GM23338 (cell line): ENCODE data around the gene ANKRD63. TPM values are rescaled to one million over a fixed set of nuclear protein-coding genes. Genes with fewer than 3 reads are reported as not detected.

Experiments
- ATAC-seq: fragments of 200-7000 bp; cut with Tn5 transposase; 3 replicates; pipeline ENCODE4 v1.9.1; 2020
- DNase-seq: peaks from one replicate; pipeline ENCODE4 v3.0.0-alpha.2; 2015; ENCODE audit warnings: low spot score
- H2AFZ ChIP-seq: fragments of 200-600 bp; sonication (generic); 2 replicates; pipeline ENCODE4 v1.8.0; 2016; ENCODE audit warnings: antibody characterized with exemption, mild to moderate bottlenecking, moderate library complexity
- H3F3A ChIP-seq: fragments of 200-600 bp; sonication (generic); replicated peaks from 2 replicates; pipeline ENCODE4 v1.8.0; 2017; ENCODE audit warnings: antibody characterized with exemption, mixed run types, low read depth
- H3K27ac ChIP-seq: fragments of 200-600 bp; sonication (generic); 2 replicates; pipeline ENCODE4 v1.6.1; 2016; ENCODE audit warnings: low read depth
- H3K27me3 ChIP-seq: fragments of 200-600 bp; sonication (generic); 2 replicates; pipeline ENCODE4 v1.8.0; 2016; ENCODE audit warnings: mild to moderate bottlenecking, mixed run types, moderate library complexity; ENCODE audit not compliant: insufficient read depth
- H3K36me3 ChIP-seq: fragments of 200-600 bp; sonication (generic); 2 replicates; pipeline ENCODE4 v1.8.0; 2016; ENCODE audit warnings: mild to moderate bottlenecking; ENCODE audit not compliant: insufficient read depth
- H3K4me1 ChIP-seq: fragments of 200-600 bp; sonication (generic); 2 replicates; pipeline ENCODE4 v1.8.0; 2016; ENCODE audit warnings: mild to moderate bottlenecking, moderate library complexity; ENCODE audit not compliant: insufficient read depth
- H3K4me2 ChIP-seq: fragments of 200-600 bp; sonication (generic); 2 replicates; pipeline ENCODE4 v1.7.1; 2017; ENCODE audit warnings: mixed run types
- H3K4me3 ChIP-seq: fragments of 200-600 bp; sonication (generic); 2 replicates; pipeline ENCODE4 v1.6.1; 2016; ENCODE audit warnings: mixed run types
- H3K79me2 ChIP-seq: fragments of 200-600 bp; sonication (generic); replicated peaks from 2 replicates; pipeline ENCODE4 v1.8.0; 2017; ENCODE audit warnings: mild to moderate bottlenecking; ENCODE audit not compliant: insufficient read depth
- H3K9me2 ChIP-seq: fragments of 200-600 bp; sonication (generic); 2 replicates; pipeline ENCODE4 v1.8.0; 2017; ENCODE audit not compliant: insufficient read depth
- H4K20me1 ChIP-seq: fragments of 200-600 bp; sonication (generic); replicated peaks from 2 replicates; pipeline ENCODE4 v1.8.0; 2017; ENCODE audit warnings: mild to moderate bottlenecking; ENCODE audit not compliant: insufficient read depth
- H3K27ac Mint-ChIP-seq: 2 replicates; pipeline ENCODE4 v1.8.0; 2020; ENCODE audit warnings: inconsistent platforms, mild to moderate bottlenecking, moderate library complexity, mixed read lengths
- H3K27me3 Mint-ChIP-seq: 3 replicates; pipeline ENCODE4 v1.8.0; 2022; ENCODE audit warnings: low read depth, mild to moderate bottlenecking, moderate library complexity, mixed read lengths, inconsistent platforms; ENCODE audit not compliant: insufficient read depth, poor library complexity
- H3K36me3 Mint-ChIP-seq: 3 replicates; pipeline ENCODE4 v1.8.0; 2021; ENCODE audit warnings: low read depth, mild to moderate bottlenecking, inconsistent platforms, moderate library complexity, mixed read lengths
- H3K4me1 Mint-ChIP-seq: 3 replicates; pipeline ENCODE4 v1.8.0; 2020; ENCODE audit warnings: mild to moderate bottlenecking, inconsistent platforms, mixed read lengths
- H3K4me3 Mint-ChIP-seq: 3 replicates; pipeline ENCODE4 v1.8.0; 2021; ENCODE audit warnings: moderate library complexity, mild to moderate bottlenecking, inconsistent platforms, mixed read lengths
- H3K9me3 Mint-ChIP-seq: 3 replicates; pipeline ENCODE4 v1.8.0; 2020; ENCODE audit warnings: moderate library complexity, mild to moderate bottlenecking, inconsistent platforms, mixed read lengths
- CREB1 ChIP-seq: fragments of 250-450 bp; sonication (Bioruptor Pico); IDR thresholded peaks from 2 replicates; pipeline ENCODE4 v1.5.0; 2020; ENCODE audit warnings: low read depth, mild to moderate bottlenecking, moderate library complexity
- EZH2 ChIP-seq: fragments of 200-600 bp; sonication (generic); IDR thresholded peaks from one replicate; pipeline ENCODE4 v1.8.0; 2017; ENCODE audit warnings: antibody characterized with exemption, mild to moderate bottlenecking, low read depth; ENCODE audit not compliant: unreplicated experiment
- EZH2phosphoT487 ChIP-seq: fragments of 200-600 bp; sonication (generic); IDR thresholded peaks from one replicate; pipeline ENCODE4 v1.8.1; 2018; ENCODE audit warnings: antibody characterized with exemption; ENCODE audit not compliant: unreplicated experiment
- JUNB ChIP-seq: IDR thresholded peaks from one replicate; pipeline ENCODE4 v1.6.1; 2016; ENCODE audit warnings: antibody characterized with exemption; ENCODE audit not compliant: unreplicated experiment
- NANOG ChIP-seq: IDR thresholded peaks from 2 replicates; pipeline ENCODE4 v1.6.1; 2016; ENCODE audit warnings: antibody characterized with exemption, borderline replicate concordance
- POLR2AphosphoS5 ChIP-seq: IDR thresholded peaks from 2 replicates; pipeline ENCODE4 v1.6.1; 2016; ENCODE audit warnings: antibody characterized with exemption, low read depth
- REST ChIP-seq: IDR thresholded peaks from one replicate; pipeline ENCODE4 v1.6.1; 2018; ENCODE audit warnings: antibody characterized with exemption; ENCODE audit not compliant: unreplicated experiment
- STAT1 ChIP-seq: IDR thresholded peaks from one replicate; pipeline ENCODE4 v1.6.1; 2016; ENCODE audit warnings: antibody characterized with exemption; ENCODE audit not compliant: unreplicated experiment
- polyA plus RNA-seq: library from polyadenylated mRNA; unstranded; fragments of >200 nt; fragmentation: Nextera tagmentation; extraction: Ambion mirVana; gene quantifications from 2 replicates; pipeline ENCODE4 v1.2.1, GENCODE V29; 2016
- total RNA-seq: library from RNA; depleted of rRNA; stranded (reverse); fragments of >200 nt; shearing (Covaris generic); gene quantifications from 2 replicates; pipeline ENCODE4 v1.2.3, GENCODE V29; 2014

ANKRD63 gene
- total and polyA plus RNA-seq, 2 experiments from 2014 or later, result 0.59 TPM; not detected in 1

GRCh38 chr15:40275954-40276353, 6.9 kb downstream of the ANKRD63 start:
- ATAC-seq, result no peak
- no peak overlapping the region for H3K27ac Mint-ChIP-seq
- Histone ChIP-seq H3F3A (peaks cover 14% of the 10 kb centered on the region), H3K9me2 (no peaks in the 10 kb centered on the region), H3K4me3 (no peak overlapping the region), H4K20me1 (no peaks in the 10 kb centered on the region), H3K36me3 (no peaks in the 10 kb centered on the region), H3K4me1 (peaks cover 23% of the 10 kb centered on the region), H3K79me2 (no peaks in the 10 kb centered on the region), H2AFZ (no peak overlapping the region), H3K4me2 (no peak overlapping the region), H3K27ac (no peak overlapping the region), H3K27me3 (peaks cover 28% of the 10 kb centered on the region)
- H3K4me1 Mint-ChIP-seq, result peaks cover 46% of the 10 kb centered on the region
- no peaks in the 10 kb centered on the region; the same call in 2 of the 3 replicates for H3K36me3 Mint-ChIP-seq
- H3K4me3 Mint-ChIP-seq, result no peak overlapping the region
- peaks cover 44% of the 10 kb centered on the region for H3K27me3 Mint-ChIP-seq
- no peak for DNase-seq
- H3K9me3 Mint-ChIP-seq, result no peaks in the 10 kb centered on the region
- TF ChIP-seq NANOG (no peak), EZH2phosphoT487 (no peak), CREB1 (no peak)

- Histone ChIP-seq H3K4me2 (no peak overlapping the region), H3K79me2 (no peaks in the 10 kb centered on the region), H3K27ac (no peak overlapping the region), H3K36me3 (no peaks in the 10 kb centered on the region), H3K4me1 (peaks cover 19% of the 10 kb centered on the region), H3K27me3 (peaks cover 23% of the 10 kb centered on the region), H3K9me2 (no peaks in the 10 kb centered on the region), H2AFZ (no peak overlapping the region), H4K20me1 (no peaks in the 10 kb centered on the region), H3K4me3 (no peak overlapping the region), H3F3A (peaks cover 10% of the 10 kb centered on the region)
- H3K36me3 Mint-ChIP-seq, result no peaks in the 10 kb centered on the region; the same call in 2 of the 3 replicates
- ATAC-seq (no peak), DNase-seq (no peak)
- no peak overlapping the region for H3K27ac Mint-ChIP-seq
- peaks cover 40% of the 10 kb centered on the region for H3K27me3 Mint-ChIP-seq
- peaks cover 41% of the 10 kb centered on the region for H3K4me1 Mint-ChIP-seq
- no peak overlapping the region for H3K4me3 Mint-ChIP-seq
- no peaks in the 10 kb centered on the region for H3K9me3 Mint-ChIP-seq
- TF ChIP-seq NANOG (no peak), POLR2AphosphoS5 (no peak), STAT1 (no peak), REST (no peak), EZH2 (no peak), CREB1 (no peak), JUNB (no peak)
Measured at GRCh38 chr15:40275523-40275922, 7.3 kb downstream of the ANKRD63 start.
